IPS-NIHi11 (cell line): ENCODE data around the gene RPS6KL1.
A peak's percentile ranks its signal among the peaks of the same experiment; 100 is the strongest.

ENCODE experiments used
- DNase-seq: peaks from one replicate; pipeline ENCODE4 v3.0.0; 2012; ENCODE audit warnings: mixed read lengths, low spot score

RPS6KL1 gene

DNA sequence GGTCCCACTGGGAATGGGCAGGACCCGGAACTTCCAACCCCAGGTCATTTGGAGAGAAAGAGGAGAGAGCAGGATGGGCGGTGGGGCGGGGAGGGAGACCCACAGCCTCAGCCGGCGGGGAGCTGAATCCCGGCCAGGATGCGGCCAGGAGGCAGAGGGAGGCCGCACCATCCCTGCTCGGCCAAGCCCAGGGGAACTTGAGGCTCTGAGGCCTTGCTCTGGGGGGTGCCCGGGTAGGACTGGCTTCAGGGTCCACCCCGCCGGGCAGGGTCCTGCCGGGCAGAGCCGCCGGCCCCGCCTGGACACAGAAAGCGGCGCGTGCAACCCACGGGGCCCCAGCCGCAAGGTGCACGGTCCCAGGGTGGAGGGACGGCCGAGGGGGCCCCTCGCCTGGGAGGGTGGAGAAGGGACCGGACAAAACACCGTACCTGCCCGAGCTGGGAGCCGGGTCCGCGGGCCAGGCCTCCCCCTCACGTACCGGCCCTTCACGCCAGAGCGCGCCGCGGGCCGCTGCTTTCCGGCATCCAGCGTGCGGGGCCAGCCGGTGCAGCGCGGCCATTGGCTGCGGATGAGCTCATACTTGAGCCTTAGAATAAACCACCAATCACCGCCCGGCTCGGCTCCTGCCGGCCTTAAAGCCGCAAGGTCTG, at the start of gene RPS6KL1:
Gene RPS6KL1 (minus strand): TSS at position 509 of the 650 bp plus-strand sequence. CDS start 1,719 bp downstream, outside the sequence.
- DNase-seq = peak; percentile 100

DNA sequence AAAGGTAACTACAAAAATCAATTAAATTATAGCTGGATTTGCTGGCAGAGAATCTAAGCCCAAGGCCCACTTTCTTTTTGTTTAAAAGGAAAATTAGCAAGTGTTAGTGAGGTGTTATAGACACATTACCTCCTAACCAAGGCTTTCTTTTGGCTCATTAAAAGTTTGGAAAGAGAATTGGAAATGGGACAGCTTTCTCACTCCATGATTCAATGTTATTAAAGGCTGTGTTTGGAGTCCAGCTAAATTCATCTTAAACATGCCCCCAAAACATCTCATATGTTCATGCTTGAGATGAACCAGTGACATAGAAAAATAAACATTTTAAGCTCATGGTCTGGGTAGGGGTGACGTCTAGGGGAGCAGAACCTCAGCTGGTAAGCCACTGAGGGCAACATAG, 45.8 kb upstream of the RPS6KL1 start:
- DNase-seq = no peak

DNA sequence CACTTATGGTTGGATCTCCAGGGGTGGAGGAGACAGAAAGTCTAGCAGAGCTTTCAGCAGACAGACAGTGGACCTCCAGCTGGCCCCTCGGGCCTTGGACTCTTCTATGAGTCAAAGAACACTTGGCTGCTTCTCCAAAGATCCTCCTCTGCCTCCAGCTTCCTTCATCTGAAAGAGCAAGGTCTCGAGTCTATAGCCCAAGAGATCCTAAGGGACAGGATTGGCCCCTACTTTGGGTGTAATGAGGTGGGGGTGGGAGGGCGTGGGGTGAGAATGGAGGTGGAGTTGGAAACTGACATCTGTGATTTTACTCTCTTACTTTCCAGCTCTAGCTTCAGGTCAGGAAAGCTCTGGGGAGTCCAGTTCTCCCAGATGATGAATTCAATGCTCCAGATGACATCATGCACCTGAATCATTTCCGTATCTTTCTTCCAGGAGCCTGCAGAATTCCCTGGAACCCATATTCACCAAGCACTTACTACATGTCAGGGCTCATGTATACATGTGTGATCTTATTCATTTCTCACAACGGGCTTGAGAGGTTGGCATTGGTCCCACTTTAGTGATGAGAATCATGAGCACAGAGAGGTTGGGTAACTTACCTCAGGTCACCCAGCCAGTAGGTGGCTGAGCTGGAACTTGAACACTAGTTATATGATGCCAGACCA, 42.6 kb upstream of the RPS6KL1 start:
- DNase-seq = no peak

GRCh38 chr14:74964787-74965485, 41.9 kb upstream of the RPS6KL1 start:
- no peak for DNase-seq

DNA sequence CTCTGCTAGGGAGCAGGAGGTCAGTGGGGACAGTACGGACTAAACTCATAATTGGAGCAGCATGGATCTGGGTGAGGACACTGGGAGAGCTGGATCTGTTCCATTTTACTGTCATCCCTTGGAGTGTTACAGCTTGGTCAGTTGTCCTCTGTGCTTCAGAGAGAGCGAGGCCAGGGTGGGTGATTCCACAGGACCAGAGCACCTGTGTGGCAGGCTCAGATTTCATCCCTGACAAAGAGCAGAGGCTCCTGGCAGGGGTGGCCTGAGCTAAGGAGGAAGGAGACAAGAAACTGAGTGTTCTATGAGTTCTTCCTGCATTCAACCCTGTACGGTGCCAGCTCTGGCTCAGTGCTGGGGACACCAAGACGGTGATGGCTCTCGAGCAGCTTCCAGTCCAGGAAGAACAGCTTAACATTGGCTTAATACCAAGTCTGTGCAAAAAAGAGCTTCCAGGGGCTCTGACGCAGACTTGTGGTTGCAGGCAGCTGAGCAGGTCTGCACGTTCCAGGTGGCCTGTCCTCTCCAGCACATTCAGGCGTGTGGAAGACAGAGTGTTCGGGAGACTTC, 40.7 kb upstream of the RPS6KL1 start:
- DNase-seq = no peak

- DNase-seq = no peak
Observed at GRCh38 chr14:74963178-74963704, 40.2 kb upstream of the RPS6KL1 start.

- no peak for DNase-seq
Observed at GRCh38 chr14:74962493-74962892, 39.4 kb upstream of the RPS6KL1 start.

GRCh38 chr14:74962046-74962445, 39.0 kb upstream of the RPS6KL1 start:
- DNase-seq = no peak

DNA sequence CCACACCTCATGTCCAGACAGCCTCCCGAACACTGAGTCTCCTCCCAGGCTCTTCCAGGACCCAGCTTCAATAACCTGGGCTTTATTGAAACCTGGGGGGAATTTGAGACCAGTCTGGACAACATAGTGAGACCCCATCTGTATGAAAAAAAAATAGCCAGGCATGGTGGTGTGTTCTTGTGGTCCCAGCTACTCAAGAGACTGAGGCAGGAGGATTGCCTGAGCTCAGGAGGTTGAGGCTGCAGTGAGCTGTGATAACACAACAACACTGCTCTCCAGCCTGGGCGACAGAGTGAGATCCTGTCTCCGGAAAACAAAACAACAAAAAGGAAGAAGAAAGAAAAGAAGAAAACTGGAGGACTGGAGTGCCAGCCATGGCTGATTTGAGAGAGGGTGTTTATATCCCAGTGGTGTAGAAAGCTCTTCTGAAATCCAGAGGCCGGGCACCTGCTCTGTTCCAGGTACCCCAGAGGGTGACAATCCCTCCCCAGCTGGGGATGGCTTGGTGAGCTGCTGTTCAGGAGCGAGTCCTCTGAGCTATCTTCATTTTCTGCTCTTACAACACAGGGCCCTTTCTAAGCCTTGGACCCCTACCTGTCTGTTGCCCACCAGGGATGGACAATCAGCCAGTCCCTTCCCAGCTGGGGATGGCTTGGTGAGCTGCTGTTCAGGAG, 38.3 kb upstream of the RPS6KL1 start:
- DNase-seq = no peak

GRCh38 chr14:74960736-74961135, 37.7 kb upstream of the RPS6KL1 start:
- DNase-seq = no peak

GRCh38 chr14:74959596-74960180, 36.6 kb upstream of the RPS6KL1 start:
- DNase-seq = no peak

DNA sequence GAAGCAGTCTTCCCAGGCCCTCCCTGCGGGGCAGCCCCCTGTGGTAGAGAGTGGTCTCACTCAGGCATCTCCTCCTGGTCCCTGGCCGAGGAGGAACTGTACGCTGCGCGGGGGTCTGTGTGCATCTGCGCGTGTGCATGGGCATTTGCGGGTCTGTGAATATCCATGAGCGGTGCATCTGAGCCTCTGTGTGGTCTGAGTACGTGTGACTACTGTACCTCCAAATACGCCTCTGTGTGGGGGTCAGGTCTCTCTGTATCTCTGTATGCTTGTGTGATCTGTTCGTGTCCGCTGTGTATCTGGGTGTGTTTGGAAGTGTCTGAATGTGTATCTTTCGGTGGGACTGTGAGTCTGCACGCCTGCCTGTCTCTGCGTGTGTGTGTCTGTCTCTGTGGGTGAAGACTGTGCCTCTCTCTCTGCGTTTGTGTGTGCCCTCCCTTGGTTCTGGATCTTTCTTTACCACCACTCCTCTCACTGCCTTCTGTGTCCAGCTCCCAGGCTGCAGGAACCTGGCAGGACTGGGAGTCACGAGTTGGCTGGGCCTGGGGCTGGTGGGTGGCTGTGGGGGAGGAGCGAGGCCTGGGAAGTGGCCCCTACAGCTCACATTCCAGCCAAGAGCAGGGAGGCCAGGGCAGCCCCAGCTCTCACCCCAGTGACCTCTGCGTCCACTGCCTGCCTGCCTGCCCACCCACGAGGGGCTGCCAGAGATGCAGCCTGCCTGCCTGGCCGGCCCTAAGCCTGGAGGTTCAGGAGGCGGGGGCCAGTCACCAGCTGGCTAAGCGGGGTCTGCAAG, 33.4 kb upstream of the RPS6KL1 start:
- no peak for DNase-seq

GRCh38 chr14:74956027-74956279, 32.9 kb upstream of the RPS6KL1 start:
- DNase-seq = no peak

GRCh38 chr14:74955229-74956026, 32.4 kb upstream of the RPS6KL1 start, which contains the start of gene PGF:
PGF (minus strand) TSS chr14:74955597; CDS start chr14:74955242, 355 bp downstream.
- DNase-seq = peak; percentile 93

DNA sequence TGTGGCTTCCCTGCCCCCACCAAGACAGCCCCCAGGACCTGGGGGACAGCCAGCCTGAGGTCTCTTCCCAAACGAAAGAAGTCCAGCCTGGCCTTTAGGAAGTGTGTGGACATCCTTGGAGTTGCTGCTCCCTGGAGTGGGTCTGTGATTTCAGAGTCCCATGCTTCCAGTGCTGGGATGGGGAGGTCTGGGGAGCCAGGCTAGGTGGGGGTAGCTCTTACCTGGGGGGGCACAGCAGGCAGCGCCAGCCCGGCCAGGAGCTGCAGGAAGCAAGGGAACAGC, 31.8 kb upstream of the RPS6KL1 start:
- no peak for DNase-seq

- peak; percentile 67 for DNase-seq
Observed at GRCh38 chr14:74954232-74954946, 31.3 kb upstream of the RPS6KL1 start.

- DNase-seq = no peak
Observed at GRCh38 chr14:74953686-74954085, 30.6 kb upstream of the RPS6KL1 start.

DNA sequence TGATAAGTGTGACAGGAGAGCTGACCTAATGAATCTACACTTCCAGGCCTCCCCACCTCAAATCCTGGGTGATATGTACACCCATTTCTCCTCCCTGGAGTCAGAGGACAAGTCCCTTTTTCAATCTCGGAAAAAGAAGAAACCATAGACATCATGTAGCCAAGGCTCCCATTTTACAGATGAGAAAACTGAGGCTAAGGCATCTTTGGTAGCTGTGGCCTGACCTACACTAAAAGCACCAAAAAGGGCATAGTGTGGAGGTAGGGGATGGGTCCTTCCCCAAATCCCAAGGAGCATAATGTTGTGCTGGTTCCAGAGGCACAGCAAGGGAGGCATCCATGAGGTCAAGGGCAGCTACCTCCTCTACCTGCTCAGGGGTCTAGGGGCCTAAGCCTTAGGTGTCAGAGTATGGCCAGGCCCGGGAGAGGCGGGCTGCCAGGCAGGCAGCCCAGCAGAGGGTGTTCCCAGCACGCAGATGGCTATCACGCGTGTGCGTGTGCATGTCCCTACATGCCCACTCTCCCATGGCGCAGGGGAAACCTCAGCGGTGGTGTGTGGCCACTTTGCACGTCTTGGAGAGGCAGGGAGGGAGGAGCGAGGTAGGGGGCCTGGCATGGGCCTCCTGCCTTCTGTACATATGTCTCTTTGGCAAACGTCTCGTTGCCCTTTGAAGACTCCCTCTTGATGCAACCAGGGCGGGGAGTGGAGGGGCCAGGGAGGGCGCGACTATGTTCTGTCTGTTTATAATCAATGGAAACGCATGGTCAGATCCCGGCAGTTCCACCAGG, 29.8 kb upstream of the RPS6KL1 start:
- DNase-seq = no peak

DNA sequence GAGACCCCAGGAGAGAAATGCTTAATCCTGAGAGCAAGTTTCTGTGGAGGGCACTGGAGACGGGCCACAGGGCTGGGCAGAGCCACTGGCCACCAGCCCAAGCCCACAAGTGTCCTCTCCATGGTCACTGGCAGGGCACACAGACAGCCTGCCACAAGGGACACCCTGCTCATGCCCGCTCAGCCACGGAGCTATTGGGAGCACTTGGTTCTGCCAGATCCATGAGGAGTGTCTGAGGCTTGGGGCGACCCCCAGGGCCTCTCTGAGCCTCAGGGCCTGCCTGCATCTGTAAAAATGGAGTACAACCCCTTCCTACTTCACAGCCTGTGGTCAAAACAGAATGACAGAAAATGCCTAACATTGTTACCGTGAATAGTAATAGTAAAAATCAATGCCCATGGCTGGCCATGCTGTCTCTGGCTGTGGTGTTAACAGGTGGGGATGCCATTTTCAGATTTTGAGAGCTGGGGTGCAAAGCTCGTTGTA, 29.2 kb upstream of the RPS6KL1 start:
- no peak for DNase-seq
